NT2/D1 (cell line): Measurements from ENCODE around the gene FAM47E.
A peak's percentile ranks its signal among the peaks of the same experiment; 100 is the strongest.

Experiments
- DNase-seq: peaks from one replicate; pipeline ENCODE4 v3.0.0-alpha.2; 2011; ENCODE audit warnings: low read depth, low spot score
- H3K27me3 ChIP-seq: 2 replicates; pipeline ENCODE4 v1.6.0; 2011; ENCODE audit warnings: mild to moderate bottlenecking; ENCODE audit not compliant: insufficient read length, insufficient read depth
- H3K36me3 ChIP-seq: 2 replicates; pipeline ENCODE4 v1.6.1; 2011; ENCODE audit warnings: mild to moderate bottlenecking, low read length, mixed read lengths; ENCODE audit not compliant: insufficient read depth, insufficient read length
- H3K4me1 ChIP-seq: 2 replicates; pipeline ENCODE4 v1.5.1; 2011; ENCODE audit not compliant: insufficient read depth, insufficient read length
- H3K4me3 ChIP-seq: 2 replicates; pipeline ENCODE4 v1.5.1; 2011; ENCODE audit warnings: low read depth; ENCODE audit not compliant: insufficient read length
- H3K9ac ChIP-seq: 2 replicates; pipeline ENCODE4 v1.6.0; 2011; ENCODE audit warnings: low read depth; ENCODE audit not compliant: insufficient read length
- H3K9me3 ChIP-seq: 2 replicates; pipeline ENCODE4 v1.5.1; 2011; ENCODE audit warnings: mild to moderate bottlenecking, low read length; ENCODE audit not compliant: insufficient read depth
- SUZ12 ChIP-seq: IDR thresholded peaks from 2 replicates; pipeline ENCODE4 v1.6.1; 2011; ENCODE audit not compliant: insufficient read length, insufficient read depth; ENCODE audit errors: extremely low read depth
- YY1 ChIP-seq: IDR thresholded peaks from 2 replicates; pipeline ENCODE4 v1.6.1; 2011; ENCODE audit not compliant: insufficient read length, insufficient read depth
- ZNF274 ChIP-seq: IDR thresholded peaks from 2 replicates; pipeline ENCODE4 v1.6.1; 2011; ENCODE audit warnings: mild to moderate bottlenecking, low read depth, low read length

Gene FAM47E

DNA sequence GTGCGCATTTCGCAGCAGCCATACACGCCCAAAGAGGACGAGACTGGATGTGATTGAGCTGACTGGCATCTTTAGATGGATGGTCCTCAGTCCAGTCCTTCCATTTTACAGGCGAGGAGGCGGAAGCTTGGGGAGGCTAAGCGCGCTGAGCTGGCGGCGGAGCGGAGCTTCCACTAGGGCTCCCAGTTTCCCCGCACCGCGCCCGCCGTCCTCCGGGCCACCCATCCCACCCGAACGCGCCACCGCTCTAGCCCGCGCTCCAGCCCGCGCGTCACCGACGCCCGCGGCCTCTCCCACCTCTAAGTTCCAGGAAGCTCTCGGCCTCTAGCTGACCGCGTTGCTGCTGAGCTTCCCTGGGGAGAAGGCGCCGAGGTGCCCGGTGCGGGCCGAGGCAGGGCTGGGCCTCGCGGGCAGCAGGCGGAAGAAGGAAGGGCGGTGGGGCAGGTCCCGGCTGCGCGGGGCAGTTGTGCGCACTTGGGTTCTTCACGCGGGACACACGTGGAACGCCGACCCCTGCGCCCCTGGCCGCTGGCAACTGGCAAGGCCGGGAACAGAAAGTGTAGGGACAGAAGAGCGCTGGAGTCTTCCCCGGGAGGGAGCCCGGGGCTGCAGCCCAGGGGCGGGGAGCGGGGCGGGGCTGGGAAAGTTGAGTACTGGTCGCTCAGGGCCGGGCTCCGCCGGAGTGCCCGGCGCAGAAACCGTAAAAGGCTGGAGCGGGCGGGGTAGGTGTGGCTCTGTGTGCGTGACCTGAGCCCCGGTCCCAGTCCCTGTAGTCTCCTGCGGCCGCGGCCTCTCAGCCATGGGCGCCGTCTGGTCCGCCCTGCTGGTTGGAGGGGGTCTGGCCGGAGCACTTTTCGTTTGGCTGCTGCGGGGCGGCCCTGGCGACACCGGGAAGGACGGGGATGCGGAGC lies 54.7 kb downstream of the FAM47E start, which contains the start of gene STBD1:
STBD1 (plus strand) TSS at position 763 of the 911 bp plus-strand sequence; CDS start at position 800, 37 bp downstream.
- DNase-seq, result peak; percentile 32
- Histone ChIP-seq H3K36me3 (peaks cover 19% of the 10 kb centered on the region), H3K4me1 (peaks cover 2% of the 10 kb centered on the region), H3K27me3 (peaks cover 16% of the 10 kb centered on the region), H3K9ac (peak within 1 kb of the TSS; percentile 92), H3K4me3 (peak within 1 kb of the TSS; percentile 78), H3K9me3 (no peaks in the 10 kb centered on the region)
- TF ChIP-seq SUZ12, result no peak

DNA sequence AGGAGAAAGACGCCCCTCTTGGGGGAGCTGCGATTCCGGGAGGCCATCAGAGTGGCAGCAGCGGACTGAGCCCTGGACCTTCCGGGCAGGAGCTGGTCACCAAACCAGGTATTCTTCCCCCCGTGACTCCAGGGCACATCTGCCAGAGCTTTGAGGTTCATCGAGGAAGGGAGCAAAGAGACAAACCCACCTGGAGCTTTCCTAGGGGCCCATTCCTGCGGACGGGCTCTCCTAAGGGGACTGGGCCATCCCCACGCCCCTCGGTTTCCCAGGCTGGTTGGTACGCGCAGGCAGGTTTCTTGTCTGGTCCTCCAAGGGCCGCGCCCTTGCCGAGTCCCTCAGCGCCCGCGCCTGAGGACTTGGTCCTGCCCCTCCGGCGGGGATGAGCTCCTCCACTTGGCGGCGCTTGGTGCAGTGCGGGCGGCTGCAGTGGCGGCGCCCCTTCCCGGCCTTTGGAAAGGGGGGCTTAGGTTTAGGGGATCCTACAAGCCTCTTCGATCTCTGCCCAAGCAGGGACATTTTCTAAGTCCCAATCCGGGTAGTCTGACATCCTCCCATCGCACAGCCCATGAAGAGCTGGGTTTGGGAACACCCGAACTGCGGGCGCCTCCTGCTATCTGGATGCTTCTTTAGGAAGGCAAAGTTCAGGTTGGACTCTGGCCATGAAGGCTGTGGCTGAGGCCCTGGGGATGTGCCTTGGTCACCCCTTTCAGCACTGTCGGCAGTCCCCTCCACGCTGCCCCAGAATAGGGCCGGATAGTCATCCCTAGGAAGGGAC lies 55.5 kb downstream of the FAM47E start:
- peak; percentile 25 for DNase-seq
- TF ChIP-seq ZNF274 (no peak), SUZ12 (no peak), YY1 (no peak)
- no peaks in the 10 kb centered on the region for H3K9me3 ChIP-seq
- peak overlapping the region; percentile 78 for H3K4me3 ChIP-seq
- H3K27me3 ChIP-seq, result peaks cover 16% of the 10 kb centered on the region
- H3K9ac ChIP-seq, result peak overlapping the region; percentile 92
- peaks cover 2% of the 10 kb centered on the region for H3K4me1 ChIP-seq
- peaks cover 19% of the 10 kb centered on the region for H3K36me3 ChIP-seq

DNA sequence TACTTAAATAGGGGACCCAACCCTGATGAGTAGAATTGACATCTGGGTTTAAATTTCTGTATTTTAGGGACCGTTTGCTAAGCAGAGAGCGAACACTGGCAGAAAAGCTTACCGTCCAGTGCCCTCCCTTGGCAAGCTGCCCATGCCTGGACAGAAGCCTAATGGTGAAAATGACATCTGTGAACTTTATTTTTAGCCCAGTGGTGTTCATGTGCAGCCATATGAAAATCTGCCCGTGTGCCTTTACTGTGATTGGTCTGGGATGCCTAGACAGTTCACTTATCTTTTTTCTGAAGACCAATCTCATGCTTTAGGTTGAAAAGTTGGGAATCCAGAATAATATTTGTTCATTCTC lies 56.1 kb downstream of the FAM47E start:
- peak overlapping the region; percentile 78 for H3K4me3 ChIP-seq

DNA sequence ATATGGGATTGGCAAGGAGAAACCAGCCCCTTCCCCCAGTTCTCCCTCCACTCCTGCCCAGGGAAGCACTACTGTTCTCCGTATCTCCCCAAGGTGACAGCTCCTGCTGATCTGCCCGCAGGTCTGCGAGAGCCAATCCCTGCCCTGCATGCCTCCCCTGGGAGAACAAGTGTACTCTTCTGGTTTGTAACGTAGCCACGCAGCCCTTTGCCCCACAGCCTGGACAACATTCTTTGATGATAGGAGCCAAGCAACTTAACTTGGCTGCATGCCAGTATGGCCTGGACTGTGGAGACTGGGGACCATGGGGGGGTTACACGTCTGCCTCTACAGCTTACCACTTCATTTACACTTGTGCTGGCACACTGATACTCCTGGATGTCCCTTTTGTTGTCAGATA lies 57.0 kb downstream of the FAM47E start:
- Histone ChIP-seq H3K27me3 (peaks cover 16% of the 10 kb centered on the region), H3K4me1 (peaks cover 2% of the 10 kb centered on the region), H3K9me3 (no peaks in the 10 kb centered on the region), H3K36me3 (peaks cover 19% of the 10 kb centered on the region), H3K4me3 (no peak overlapping the region), H3K9ac (no peak overlapping the region)
- no peak for TF ChIP-seq ZNF274
- no peak for TF ChIP-seq SUZ12
- no peak for TF ChIP-seq YY1
- no peak for DNase-seq

More for the DNA sequence above, 56.1 kb downstream of the FAM47E start:
- Histone ChIP-seq H3K9me3 (no peaks in the 10 kb centered on the region), H3K4me1 (peaks cover 2% of the 10 kb centered on the region), H3K9ac (peak overlapping the region; percentile 92), H3K36me3 (peaks cover 19% of the 10 kb centered on the region), H3K27me3 (peaks cover 16% of the 10 kb centered on the region)
- TF ChIP-seq YY1, result no peak
- no peak for DNase-seq

DNA sequence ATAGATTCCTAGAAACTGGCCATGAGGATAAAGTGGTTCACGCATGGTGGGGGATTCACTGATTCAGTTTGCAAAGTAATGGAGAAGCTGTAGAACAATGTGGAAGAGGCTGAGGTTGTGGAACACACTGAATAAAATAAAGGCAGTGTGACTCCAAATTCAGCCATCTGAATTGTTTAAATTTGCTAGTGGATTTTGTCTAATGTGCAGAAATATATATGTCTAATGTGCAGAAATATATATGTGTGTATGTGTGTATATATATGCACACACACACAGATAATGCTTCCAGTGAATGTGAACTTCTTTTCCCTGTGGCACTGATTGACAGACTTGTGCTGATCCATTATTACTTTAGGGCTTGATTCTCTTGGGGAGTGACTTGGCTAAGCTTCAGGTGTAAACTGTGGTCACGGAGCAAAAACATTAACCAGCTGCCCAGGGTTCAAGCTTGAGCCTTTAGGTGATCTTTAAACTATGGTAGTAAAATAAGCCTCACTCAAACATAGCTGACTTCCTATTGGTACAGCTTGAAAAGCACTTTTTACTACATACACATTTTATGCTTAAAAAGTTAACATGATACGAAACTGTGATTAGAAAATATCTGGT lies 58.5 kb downstream of the FAM47E start:
- TF ChIP-seq ZNF274, result no peak
- TF ChIP-seq SUZ12, result no peak
- TF ChIP-seq YY1, result no peak
- H3K4me3 ChIP-seq, result no peak overlapping the region
- peaks cover 2% of the 10 kb centered on the region for H3K4me1 ChIP-seq
- H3K9ac ChIP-seq, result no peak overlapping the region
- H3K36me3 ChIP-seq, result peaks cover 19% of the 10 kb centered on the region
- peaks cover 12% of the 10 kb centered on the region for H3K27me3 ChIP-seq
- H3K9me3 ChIP-seq, result no peaks in the 10 kb centered on the region
- no peak for DNase-seq

DNA sequence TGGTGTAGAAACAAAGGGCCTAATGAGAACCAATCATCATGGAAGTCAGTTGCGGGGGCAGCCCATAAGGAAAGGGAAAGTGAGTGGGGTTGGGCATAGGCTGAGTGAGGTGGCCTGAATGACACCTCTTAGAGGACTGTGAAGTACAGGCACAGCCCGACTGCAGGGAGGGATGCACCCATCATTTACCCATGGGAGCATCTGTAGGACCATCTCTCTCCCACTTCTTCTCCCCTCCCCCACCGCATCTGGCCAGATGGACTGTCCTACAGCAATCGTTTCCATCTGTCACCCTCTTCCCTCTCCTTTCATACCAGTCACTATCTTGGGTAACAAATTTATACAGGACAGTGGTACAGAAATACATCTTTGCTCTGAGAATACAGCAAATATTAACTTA lies 59.2 kb downstream of the FAM47E start:
- TF ChIP-seq SUZ12, result no peak
- no peak for TF ChIP-seq ZNF274
- TF ChIP-seq YY1, result no peak
- no peaks in the 10 kb centered on the region; the same call in 1 of the 2 replicates for H3K9me3 ChIP-seq
- H3K36me3 ChIP-seq, result peaks cover 19% of the 10 kb centered on the region
- H3K4me1 ChIP-seq, result no peaks in the 10 kb centered on the region
- H3K4me3 ChIP-seq, result no peak overlapping the region
- H3K27me3 ChIP-seq, result peaks cover 6% of the 10 kb centered on the region
- H3K9ac ChIP-seq, result no peak overlapping the region
- no peak for DNase-seq

DNA sequence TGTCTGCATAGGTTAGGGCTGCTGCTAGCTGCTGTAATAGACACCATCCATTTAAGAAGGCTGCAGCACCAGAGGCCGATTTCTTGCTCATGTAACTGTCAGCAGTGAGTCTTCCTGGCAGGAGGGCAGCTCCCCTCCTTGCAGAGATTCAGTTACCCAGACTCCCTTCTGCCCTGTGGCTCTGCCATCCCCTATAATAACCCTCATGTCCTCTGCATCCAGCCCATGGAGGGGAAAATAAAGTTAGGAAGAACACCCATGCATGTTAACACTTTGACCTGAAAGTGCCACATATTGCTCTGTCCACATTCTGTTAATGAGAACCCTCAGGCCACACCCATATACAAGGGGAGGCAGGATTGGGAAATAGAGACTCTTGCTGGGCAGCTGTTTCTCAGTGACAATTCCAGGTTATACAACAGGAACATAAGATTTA lies 60.4 kb downstream of the FAM47E start:
- H3K4me1 ChIP-seq, result no peaks in the 10 kb centered on the region
- no peaks in the 10 kb centered on the region; the same call in 1 of the 2 replicates for H3K9me3 ChIP-seq
- H3K27me3 ChIP-seq, result no peaks in the 10 kb centered on the region
- peaks cover 19% of the 10 kb centered on the region for H3K36me3 ChIP-seq
- no peak overlapping the region for H3K9ac ChIP-seq
- no peak for DNase-seq
- TF ChIP-seq YY1 (no peak), SUZ12 (no peak), ZNF274 (no peak)
- H3K4me3 ChIP-seq, result no peak overlapping the region
